ENCODE data around the gene ARL14.

Gene ARL14

GRCh38 chr3:160722331-160722730 is 45.4 kb downstream of the ARL14 start:
- WGBS, 2 experiments (ENCODE audit: insufficient coverage in 2 of 2): no CpG with 5 or more reads among the region's 2 CpGs

DNA sequence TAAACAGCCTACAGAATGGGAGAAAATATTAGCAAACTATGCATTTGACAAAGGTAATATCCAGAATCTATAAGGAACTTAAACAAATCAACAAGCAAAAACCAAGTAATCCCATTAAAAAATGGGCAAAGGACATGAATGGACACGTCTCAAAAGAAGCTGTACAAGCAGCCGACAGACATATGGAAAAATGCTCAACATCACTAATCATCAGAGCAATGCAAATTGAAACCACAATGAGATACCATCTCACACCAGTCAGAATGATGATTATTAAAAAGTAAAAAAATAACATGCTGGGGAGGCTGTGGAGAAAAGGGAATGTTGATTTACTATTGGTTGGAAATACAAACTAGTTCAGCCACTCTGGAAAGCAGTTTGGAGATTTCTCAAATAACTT is 48.4 kb downstream of the ARL14 start:
- Histone ChIP-seq H3K36me3 (ENCODE audit: control insufficient read depth, insufficient read depth, low read length) (no peaks in the 10 kb centered on the region), H3K4me3 (ENCODE audit: extremely low read depth, insufficient read depth, low read length, poor library complexity, severe bottlenecking) (no peak overlapping the region), H3K9me3 (ENCODE audit: control insufficient read depth, low read length) (no peaks in the 10 kb centered on the region), H3K27ac (ENCODE audit: low read depth, low read length, severe bottlenecking) (no peak overlapping the region), H3K4me1 (ENCODE audit: control insufficient read depth, insufficient read depth, low read length, poor library complexity, severe bottlenecking) (no peaks in the 10 kb centered on the region)
- WGBS, 2 experiments (ENCODE audit: insufficient coverage in 2 of 2): 83% methylated on average over 1 of the region's 2 CpGs; no CpG with 5 or more reads in 1 of the 2 experiments

More at GRCh38 chr3:160722331-160722730, 45.4 kb downstream of the ARL14 start:
- Histone ChIP-seq H3K27ac (ENCODE audit: low read depth, low read length, severe bottlenecking) (no peak overlapping the region), H3K4me1 (ENCODE audit: control insufficient read depth, insufficient read depth, low read length, poor library complexity, severe bottlenecking) (no peaks in the 10 kb centered on the region), H3K9me3 (ENCODE audit: control insufficient read depth, low read length) (no peaks in the 10 kb centered on the region), H3K4me3 (ENCODE audit: extremely low read depth, insufficient read depth, low read length, poor library complexity, severe bottlenecking) (no peak overlapping the region), H3K36me3 (ENCODE audit: control insufficient read depth, insufficient read depth, low read length) (no peaks in the 10 kb centered on the region)
